ENCODE data around the gene BMPR1B.
A peak's percentile ranks its signal among the peaks of the same experiment; 100 is the strongest.

BMPR1B gene

GRCh38 chr4:94912606-94913005 is 154.9 kb downstream of the BMPR1B start:
- DNase-seq (ENCODE audit: low read depth) = no peak

GRCh38 chr4:94913316-94913715 is 155.6 kb downstream of the BMPR1B start:
- DNase-seq (ENCODE audit: low read depth) = no peak

- no peak for DNase-seq (ENCODE audit: low read depth)
Measured at GRCh38 chr4:94917146-94917545, 159.4 kb downstream of the BMPR1B start.

DNA sequence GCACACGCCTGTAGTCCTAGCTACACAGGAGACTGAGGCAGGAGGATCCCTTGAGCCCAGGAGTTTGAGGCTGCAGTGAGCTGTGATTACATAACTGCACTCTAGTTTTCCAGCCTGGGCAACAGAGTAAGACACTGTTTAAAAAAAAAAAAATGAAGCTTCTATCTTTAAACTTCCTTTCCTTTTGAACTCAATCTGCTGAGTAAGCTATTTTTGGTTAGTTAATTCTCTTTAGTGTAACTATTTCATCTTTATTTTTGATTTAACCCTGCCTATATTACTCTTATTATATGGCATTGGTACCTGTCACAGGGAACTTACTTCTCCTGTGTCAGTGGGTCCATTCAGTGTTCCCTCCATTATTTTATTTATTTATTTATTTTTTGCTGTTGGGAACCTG is 160.8 kb downstream of the BMPR1B start:
- no peak for DNase-seq (ENCODE audit: low read depth)

DNA sequence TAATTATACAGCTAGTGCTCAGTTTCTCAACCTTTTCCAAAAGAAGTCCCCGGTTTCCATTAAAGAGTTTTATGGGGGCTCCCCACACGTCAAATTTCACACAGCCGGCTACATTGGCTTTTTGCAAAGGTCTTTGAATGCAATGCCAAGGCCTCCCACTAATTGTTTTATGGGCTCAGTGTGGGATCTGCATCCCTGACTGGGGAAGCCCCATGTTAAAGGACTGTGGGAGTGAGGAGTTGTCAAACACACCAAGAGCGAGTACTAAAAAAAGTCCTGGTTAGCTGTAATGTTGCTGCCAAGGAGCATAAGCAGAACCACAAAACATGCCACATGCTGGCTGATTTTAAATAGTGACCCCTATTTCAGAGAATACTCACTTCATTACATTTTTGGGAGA is 162.6 kb downstream of the BMPR1B start:
- no peak for DNase-seq (ENCODE audit: low read depth)

- no peak for DNase-seq (ENCODE audit: low read depth)
Measured at GRCh38 chr4:94924566-94924965, 166.8 kb downstream of the BMPR1B start.

GRCh38 chr4:94925764-94926347 is 168.1 kb downstream of the BMPR1B start:
- DNase-seq (ENCODE audit: low read depth) = no peak

DNA sequence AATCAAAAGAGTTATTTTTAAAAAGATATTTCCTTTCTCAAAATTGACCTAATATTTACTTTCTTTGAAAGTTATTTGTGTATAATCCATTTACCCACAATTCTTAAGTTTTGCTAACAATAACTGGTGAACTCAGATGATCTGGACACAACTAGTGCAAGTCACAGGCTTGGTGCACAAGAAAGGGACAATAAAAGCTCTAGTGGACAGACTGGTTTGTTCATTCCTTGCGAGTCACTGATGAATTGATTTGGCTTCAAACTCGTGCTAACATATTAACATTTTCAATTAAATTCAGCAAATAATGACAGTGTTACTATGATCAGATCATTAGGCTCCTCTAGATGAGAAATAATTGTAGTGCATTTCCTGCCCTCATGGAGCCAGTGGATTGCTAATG is 169.2 kb downstream of the BMPR1B start:
- DNase-seq (ENCODE audit: low read depth) = no peak

DNA sequence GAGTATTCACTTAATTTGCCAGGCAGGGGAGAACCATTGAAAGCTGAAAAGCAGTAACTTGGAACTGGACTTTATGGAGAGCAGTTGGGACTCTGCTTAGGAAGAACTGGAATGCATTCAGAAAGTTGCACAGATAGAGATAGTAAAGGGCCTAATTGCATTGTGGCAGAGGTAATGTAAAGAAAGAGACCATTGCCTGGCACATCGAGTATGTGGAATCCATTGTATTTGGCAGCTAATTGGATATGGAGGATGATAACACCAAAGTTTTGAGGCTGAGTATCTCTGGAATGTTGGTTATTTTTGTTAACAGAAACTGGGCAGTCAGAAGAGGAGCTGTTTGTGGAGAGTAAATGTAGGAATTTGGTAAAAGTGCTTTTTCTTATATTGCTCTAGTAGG is 169.9 kb downstream of the BMPR1B start:
- DNase-seq (ENCODE audit: low read depth) = no peak

- no peak for DNase-seq (ENCODE audit: low read depth)
Measured at GRCh38 chr4:94929696-94930095, 171.9 kb downstream of the BMPR1B start.

- DNase-seq (ENCODE audit: low read depth) = no peak
Measured at GRCh38 chr4:94931626-94932025, 173.9 kb downstream of the BMPR1B start.

GRCh38 chr4:94932366-94932765 is 174.6 kb downstream of the BMPR1B start:
- no peak for DNase-seq (ENCODE audit: low read depth)

GRCh38 chr4:94933799-94934198 is 176.0 kb downstream of the BMPR1B start:
- peak; percentile 34 for DNase-seq (ENCODE audit: low read depth)

- DNase-seq (ENCODE audit: low read depth) = peak; percentile 54
Measured at GRCh38 chr4:94934201-94934600, 176.4 kb downstream of the BMPR1B start.

- peak; percentile 68 for DNase-seq (ENCODE audit: low read depth)
Measured at GRCh38 chr4:94934864-94935263, 177.1 kb downstream of the BMPR1B start.

- no peak for DNase-seq (ENCODE audit: low read depth)
Measured at GRCh38 chr4:94936854-94937253, 179.1 kb downstream of the BMPR1B start.

GRCh38 chr4:94939791-94940519 is 182.2 kb downstream of the BMPR1B start:
- DNase-seq (ENCODE audit: low read depth) = peak; percentile 47

DNA sequence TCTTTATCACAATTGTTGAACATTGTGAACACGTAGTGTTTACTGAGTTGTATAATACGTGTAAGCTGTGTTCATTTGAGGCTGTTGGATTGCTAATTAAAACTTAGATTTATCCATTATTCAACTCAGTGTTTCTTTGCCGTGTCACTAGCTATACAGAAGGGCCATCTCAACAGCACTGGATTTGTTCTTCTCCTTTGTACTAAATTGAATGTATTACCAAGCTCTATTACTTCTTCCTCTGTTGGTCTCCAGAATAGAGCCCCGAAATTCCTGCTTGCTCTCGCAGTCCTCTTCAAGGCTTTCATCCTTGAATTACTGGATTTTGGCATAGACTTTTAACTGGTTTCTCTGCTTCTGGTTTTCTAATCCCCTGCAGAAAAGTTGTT is 182.8 kb downstream of the BMPR1B start:
- no peak for DNase-seq (ENCODE audit: low read depth)

DNA sequence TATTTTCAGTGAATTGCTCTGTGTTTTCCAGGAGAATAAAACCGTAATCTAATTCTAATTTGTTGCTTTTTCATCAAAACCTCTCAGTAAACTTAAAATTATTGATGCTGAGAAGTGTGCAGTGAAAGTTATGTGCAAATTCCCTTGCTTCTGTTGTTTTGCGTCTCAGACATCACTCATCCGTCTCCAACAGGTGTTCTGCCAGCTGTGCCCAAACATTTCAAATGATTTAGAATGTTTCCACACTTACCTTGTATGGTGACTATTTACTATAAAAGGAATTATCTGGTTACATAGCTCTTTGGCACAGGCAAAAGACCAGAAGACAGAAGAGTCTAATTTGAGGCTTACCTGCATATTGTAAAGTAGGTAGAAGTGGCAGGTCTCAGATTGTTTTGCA is 184.0 kb downstream of the BMPR1B start:
- DNase-seq (ENCODE audit: low read depth) = no peak

GRCh38 chr4:94944726-94945125 is 187.0 kb downstream of the BMPR1B start:
- DNase-seq (ENCODE audit: low read depth) = no peak

GRCh38 chr4:94947681-94948108 is 189.9 kb downstream of the BMPR1B start:
- no peak for DNase-seq (ENCODE audit: low read depth)

- DNase-seq (ENCODE audit: low read depth) = no peak
Measured at GRCh38 chr4:94954251-94954650, 196.5 kb downstream of the BMPR1B start.

DNA sequence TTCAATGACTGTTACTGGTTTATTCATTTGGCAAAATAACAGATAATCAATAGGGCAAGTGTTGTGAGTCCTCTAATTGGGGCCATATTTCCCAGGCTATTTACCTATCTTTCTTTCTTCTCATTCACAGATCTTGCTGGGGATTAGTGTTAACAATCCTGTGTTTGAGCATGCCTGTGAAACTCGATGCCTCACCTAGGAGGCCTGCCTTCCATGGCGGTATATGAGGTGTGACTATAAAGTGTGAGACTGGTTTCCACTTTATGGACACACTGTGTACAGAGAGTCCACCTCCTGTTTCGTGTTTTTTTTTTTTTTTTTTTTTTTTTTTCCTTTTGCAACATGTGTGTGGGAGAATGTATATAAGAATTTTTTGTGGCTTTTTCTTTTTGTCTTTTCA is 199.3 kb downstream of the BMPR1B start:
- no peak for DNase-seq (ENCODE audit: low read depth)

- no peak for DNase-seq (ENCODE audit: low read depth)
Measured at GRCh38 chr4:94959307-94959706, 201.6 kb downstream of the BMPR1B start.
